Neural crest cell (in vitro differentiated cells): Measurements from ENCODE around the gene SERPINA5. TPM values are rescaled to one million over a fixed set of nuclear protein-coding genes. Genes with fewer than 3 reads are reported as not detected.

ENCODE experiments used
- DNase-seq: peaks from one replicate; pipeline ENCODE4 v3.0.0; 2021; ENCODE audit warnings: low read depth, mixed read lengths, low spot score
- H3K27ac Mint-ChIP-seq: one replicate; pipeline ENCODE4 v1.8.0; 2021; ENCODE audit warnings: mild to moderate bottlenecking, mixed read lengths; ENCODE audit not compliant: unreplicated experiment
- H3K27me3 Mint-ChIP-seq: 2 replicates; pipeline ENCODE4 v1.8.0; 2021; ENCODE audit warnings: low read depth, mild to moderate bottlenecking, mixed read lengths
- H3K36me3 Mint-ChIP-seq: 2 replicates; pipeline ENCODE4 v1.8.0; 2021; ENCODE audit warnings: low read depth, mild to moderate bottlenecking, mixed read lengths
- H3K4me1 Mint-ChIP-seq: 2 replicates; pipeline ENCODE4 v1.8.0; 2021; ENCODE audit warnings: mixed read lengths
- H3K4me3 Mint-ChIP-seq: one replicate; pipeline ENCODE4 v1.8.0; 2021; ENCODE audit warnings: mild to moderate bottlenecking, mixed read lengths
- H3K9me3 Mint-ChIP-seq: 2 replicates; pipeline ENCODE4 v1.8.0; 2021; ENCODE audit warnings: mixed read lengths
- total RNA-seq: library from RNA; stranded (reverse); gene quantifications from 2 replicates; pipeline ENCODE4 v1.2.1, GENCODE V29; 2021
- TF ChIP-seq, protein P1 (sequence below): fragments of 200-600 bp; sonication (generic); conservative IDR thresholded peaks from 2 replicates; pipeline ENCODE4 v1.5.0; 2021; ENCODE audit warnings: antibody characterized with exemption, mild to moderate bottlenecking

Gene SERPINA5
- total RNA-seq, 1 donor from 2014 or later, result 1.0 TPM

DNA sequence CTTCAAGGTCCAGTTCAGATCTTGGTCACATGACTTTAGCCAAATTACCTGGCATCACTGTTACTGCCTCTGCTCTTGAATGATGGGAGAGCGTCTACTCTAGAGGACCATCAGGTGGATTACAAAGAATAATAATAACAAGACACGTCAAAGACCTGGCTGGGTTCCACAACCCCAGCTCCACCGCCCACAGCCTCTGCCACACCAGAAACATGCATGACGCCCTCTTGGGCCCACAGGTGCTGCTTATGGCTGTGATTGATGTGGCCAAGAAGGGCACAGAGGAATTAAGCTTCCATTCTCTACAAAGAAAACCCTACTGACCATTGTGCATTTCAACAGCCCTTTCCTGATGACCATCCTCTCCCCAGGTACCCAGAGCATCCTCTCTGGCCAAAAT, 49.2 kb downstream of the SERPINA5 start:
- Mint-ChIP-seq H3K36me3 (no peaks in the 10 kb centered on the region), H3K9me3 (peaks cover 7% of the 10 kb centered on the region), H3K4me3 (no peak overlapping the region), H3K27ac (no peak overlapping the region), H3K4me1 (no peaks in the 10 kb centered on the region), H3K27me3 (peaks cover 47% of the 10 kb centered on the region)
- DNase-seq, result no peak
- TF ChIP-seq, protein P1, sequence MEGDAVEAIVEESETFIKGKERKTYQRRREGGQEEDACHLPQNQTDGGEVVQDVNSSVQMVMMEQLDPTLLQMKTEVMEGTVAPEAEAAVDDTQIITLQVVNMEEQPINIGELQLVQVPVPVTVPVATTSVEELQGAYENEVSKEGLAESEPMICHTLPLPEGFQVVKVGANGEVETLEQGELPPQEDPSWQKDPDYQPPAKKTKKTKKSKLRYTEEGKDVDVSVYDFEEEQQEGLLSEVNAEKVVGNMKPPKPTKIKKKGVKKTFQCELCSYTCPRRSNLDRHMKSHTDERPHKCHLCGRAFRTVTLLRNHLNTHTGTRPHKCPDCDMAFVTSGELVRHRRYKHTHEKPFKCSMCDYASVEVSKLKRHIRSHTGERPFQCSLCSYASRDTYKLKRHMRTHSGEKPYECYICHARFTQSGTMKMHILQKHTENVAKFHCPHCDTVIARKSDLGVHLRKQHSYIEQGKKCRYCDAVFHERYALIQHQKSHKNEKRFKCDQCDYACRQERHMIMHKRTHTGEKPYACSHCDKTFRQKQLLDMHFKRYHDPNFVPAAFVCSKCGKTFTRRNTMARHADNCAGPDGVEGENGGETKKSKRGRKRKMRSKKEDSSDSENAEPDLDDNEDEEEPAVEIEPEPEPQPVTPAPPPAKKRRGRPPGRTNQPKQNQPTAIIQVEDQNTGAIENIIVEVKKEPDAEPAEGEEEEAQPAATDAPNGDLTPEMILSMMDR, result no peak

DNA sequence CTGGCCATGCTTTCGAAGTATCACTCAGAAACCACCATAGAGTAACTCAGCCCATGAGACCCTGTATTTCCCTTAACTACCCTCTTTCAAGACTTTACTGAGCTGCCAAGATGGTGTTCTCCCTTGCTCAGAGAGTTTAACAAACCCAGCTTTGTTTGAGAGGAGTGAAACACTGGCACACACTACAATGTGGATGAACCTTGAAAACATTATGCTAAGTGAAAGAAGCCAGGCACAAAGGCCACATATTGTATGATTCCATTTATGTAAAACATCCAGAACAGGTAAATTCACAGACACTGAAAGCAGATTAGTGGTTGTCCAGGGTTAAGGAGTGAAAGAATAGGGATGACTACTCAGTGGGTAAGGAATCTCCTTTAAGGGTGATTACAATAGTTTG, 49.8 kb downstream of the SERPINA5 start:
- H3K4me3 Mint-ChIP-seq, result no peak overlapping the region
- TF ChIP-seq, protein P1, result no peak

DNA sequence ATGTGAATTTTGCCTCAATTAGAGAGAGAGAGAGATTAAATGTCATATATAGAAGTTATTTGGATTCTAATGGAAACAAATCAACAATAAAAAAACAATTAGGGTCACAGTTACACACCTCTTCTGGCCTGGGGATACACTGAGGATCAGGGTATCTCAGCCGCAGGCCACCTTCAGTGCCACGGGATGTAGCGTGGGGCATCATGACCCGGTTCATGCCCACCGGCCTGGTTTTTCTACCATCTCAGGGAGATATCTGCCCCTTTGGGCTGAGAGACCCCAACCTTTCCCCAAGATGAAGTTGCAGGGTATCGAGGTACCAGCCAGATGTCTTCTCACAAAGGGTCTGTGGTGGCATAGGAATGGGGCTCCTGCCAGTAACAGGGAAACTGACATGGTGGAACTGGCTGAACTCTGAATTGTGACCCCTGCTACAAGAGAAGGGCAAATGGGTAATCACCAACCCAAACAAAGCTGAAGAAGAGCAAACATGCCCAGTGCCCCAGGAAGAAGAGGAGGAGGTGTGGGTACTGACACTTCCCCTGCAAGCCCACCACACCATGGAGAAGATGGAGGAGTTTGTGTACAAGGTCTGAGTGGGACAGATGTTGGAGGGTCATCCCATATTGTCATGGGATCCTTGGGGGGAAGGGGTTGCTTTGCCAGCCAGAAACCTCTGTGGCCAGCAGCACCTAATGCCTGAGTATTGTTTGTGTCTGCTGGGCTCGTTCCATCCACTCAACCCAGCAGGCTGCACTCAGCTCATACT, 50.5 kb downstream of the SERPINA5 start:
- TF ChIP-seq, protein P1, result no peak
- no peak for DNase-seq
- Mint-ChIP-seq H3K4me3 (no peak overlapping the region), H3K9me3 (peaks cover 7% of the 10 kb centered on the region), H3K36me3 (no peaks in the 10 kb centered on the region), H3K27ac (no peak overlapping the region), H3K27me3 (peaks cover 47% of the 10 kb centered on the region), H3K4me1 (no peaks in the 10 kb centered on the region)

More for the DNA sequence above, 49.8 kb downstream of the SERPINA5 start:
- H3K27me3 Mint-ChIP-seq, result peaks cover 47% of the 10 kb centered on the region
- H3K9me3 Mint-ChIP-seq, result peaks cover 7% of the 10 kb centered on the region
- H3K4me1 Mint-ChIP-seq, result no peaks in the 10 kb centered on the region
- no peak overlapping the region for H3K27ac Mint-ChIP-seq
- no peaks in the 10 kb centered on the region for H3K36me3 Mint-ChIP-seq
- DNase-seq, result no peak

DNA sequence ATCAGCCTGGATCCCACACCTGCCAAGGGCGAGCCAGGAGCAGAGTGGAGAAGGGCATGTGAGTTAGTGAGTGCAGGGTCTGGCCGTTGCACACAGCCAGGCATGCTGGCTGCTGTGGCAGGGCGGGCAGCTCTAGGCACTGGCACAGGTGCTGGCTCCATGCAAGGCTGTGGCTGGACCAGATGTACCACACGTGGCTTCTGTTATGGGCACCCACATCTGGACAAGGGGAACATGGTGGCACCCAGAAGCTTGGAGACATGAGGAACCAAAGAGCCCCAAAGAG, 51.0 kb downstream of the SERPINA5 start:
- no peak overlapping the region for H3K4me3 Mint-ChIP-seq
- TF ChIP-seq, protein P1, result no peak
- no peak for DNase-seq
- peaks cover 47% of the 10 kb centered on the region for H3K27me3 Mint-ChIP-seq
- H3K36me3 Mint-ChIP-seq, result no peaks in the 10 kb centered on the region
- peaks cover 7% of the 10 kb centered on the region for H3K9me3 Mint-ChIP-seq
- H3K27ac Mint-ChIP-seq, result no peak overlapping the region
- no peaks in the 10 kb centered on the region for H3K4me1 Mint-ChIP-seq

DNA sequence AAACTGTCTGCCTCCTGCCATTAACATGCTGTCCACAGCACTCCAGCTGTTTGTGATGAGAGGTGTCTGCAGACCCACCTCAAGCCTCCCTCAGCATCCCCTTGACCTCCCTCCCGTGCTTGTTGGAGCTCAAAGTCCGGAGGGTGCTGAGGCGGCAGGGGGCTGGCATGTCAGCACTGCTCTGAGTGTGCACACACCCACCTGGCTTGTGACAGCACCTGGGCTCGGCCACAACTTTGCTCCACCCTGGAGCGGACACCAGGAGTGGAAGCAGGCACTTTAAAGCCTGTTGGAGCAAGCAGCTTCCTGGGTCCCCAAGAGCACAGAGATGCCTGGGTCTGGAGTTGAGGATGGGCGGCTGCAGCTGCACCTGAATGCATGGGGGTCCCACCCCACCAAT, 51.9 kb downstream of the SERPINA5 start:
- no peak for DNase-seq
- Mint-ChIP-seq H3K27ac (no peak overlapping the region), H3K27me3 (peaks cover 50% of the 10 kb centered on the region), H3K4me3 (no peak overlapping the region), H3K4me1 (no peaks in the 10 kb centered on the region), H3K36me3 (no peaks in the 10 kb centered on the region), H3K9me3 (peaks cover 7% of the 10 kb centered on the region)
- TF ChIP-seq, protein P1, result no peak
